ENCODE results near the gene IQSEC1.

IQSEC1 gene

DNA sequence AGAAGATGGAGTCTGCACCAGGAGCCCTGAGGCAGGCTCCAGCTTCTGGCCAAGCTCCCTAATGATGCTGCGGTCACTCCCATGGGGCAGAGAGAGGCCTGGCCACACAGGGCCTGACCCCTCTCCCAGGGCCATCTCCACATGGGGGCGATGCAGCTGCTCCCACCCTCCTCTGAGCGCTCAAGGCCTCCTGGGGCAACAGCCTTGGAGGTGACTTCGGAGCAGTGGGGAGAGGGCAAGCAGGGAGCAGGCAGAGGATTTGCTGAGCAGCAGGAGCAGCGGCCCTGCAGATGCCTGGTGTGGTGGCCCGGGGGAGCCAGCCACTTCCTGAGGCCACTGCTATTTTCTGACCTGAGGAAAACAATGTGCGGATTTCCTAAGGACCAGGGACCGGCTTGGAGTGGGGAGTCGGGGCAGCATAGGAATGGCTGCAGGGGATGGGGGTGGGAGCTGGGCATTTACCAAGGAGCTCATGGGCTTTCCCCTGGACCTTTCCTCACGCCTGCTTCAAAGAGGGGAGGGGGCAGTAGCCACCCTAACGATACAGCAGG lies 150.3 kb downstream of the IQSEC1 start:
- DNase-seq (ENCODE audit: low read depth): no peak
- no peak overlapping the region for H3K4me3 ChIP-seq (ENCODE audit: low read depth, low read length)
- TF ChIP-seq MYC (IDR thresholded peaks at IDR 0.05; ENCODE audit: low read depth, low read length) (no peak), MAX (IDR thresholded peaks at IDR 0.05; ENCODE audit: low read depth, low read length) (no peak), POLR2A (IDR thresholded peaks at IDR 0.05; ENCODE audit: extremely low read depth, insufficient read length) (no peak)
- TF ChIP-seq, protein P1, sequence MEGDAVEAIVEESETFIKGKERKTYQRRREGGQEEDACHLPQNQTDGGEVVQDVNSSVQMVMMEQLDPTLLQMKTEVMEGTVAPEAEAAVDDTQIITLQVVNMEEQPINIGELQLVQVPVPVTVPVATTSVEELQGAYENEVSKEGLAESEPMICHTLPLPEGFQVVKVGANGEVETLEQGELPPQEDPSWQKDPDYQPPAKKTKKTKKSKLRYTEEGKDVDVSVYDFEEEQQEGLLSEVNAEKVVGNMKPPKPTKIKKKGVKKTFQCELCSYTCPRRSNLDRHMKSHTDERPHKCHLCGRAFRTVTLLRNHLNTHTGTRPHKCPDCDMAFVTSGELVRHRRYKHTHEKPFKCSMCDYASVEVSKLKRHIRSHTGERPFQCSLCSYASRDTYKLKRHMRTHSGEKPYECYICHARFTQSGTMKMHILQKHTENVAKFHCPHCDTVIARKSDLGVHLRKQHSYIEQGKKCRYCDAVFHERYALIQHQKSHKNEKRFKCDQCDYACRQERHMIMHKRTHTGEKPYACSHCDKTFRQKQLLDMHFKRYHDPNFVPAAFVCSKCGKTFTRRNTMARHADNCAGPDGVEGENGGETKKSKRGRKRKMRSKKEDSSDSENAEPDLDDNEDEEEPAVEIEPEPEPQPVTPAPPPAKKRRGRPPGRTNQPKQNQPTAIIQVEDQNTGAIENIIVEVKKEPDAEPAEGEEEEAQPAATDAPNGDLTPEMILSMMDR (IDR thresholded peaks at IDR 0.05; ENCODE audit: low read depth, low read length): no peak

DNA sequence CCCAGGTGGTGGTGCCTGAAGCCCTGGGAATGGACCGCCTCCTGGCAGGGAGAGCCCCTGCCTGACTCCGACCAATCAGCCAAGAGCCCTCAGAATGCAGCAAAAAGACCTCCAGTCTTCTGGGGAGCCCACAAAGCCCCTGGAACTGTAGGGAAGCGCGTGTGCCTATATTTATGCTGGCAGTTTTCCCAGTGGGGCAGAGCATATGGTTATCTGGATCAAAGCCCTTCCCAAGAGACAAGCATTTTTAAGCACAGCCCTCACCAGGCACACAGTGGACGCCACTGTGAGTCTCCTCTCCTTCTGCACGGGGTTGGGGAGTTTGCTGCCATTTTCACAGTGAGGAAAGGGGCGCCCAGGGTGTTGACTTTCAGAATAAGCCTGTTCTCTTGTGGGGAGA lies 150.9 kb downstream of the IQSEC1 start:
- TF ChIP-seq MAX (IDR thresholded peaks at IDR 0.05; ENCODE audit: low read depth, low read length): no peak
- TF ChIP-seq MYC (IDR thresholded peaks at IDR 0.05; ENCODE audit: low read depth, low read length): no peak
- no peak for TF ChIP-seq POLR2A (IDR thresholded peaks at IDR 0.05; ENCODE audit: extremely low read depth, insufficient read length)
- TF ChIP-seq, protein P1 (IDR thresholded peaks at IDR 0.05; ENCODE audit: low read depth, low read length): no peak
- H3K4me3 ChIP-seq (ENCODE audit: low read depth, low read length): no peak overlapping the region
- DNase-seq (ENCODE audit: low read depth): no peak

- DNase-seq (ENCODE audit: low read depth): no peak
- H3K4me3 ChIP-seq (ENCODE audit: low read depth, low read length): no peak overlapping the region
- TF ChIP-seq POLR2A (IDR thresholded peaks at IDR 0.05; ENCODE audit: extremely low read depth, insufficient read length) (no peak), MYC (IDR thresholded peaks at IDR 0.05; ENCODE audit: low read depth, low read length) (no peak), MAX (IDR thresholded peaks at IDR 0.05; ENCODE audit: low read depth, low read length) (no peak)
- TF ChIP-seq, protein P1 (IDR thresholded peaks at IDR 0.05; ENCODE audit: low read depth, low read length): no peak
Measured at GRCh38 chr3:12921736-12922135, 151.5 kb downstream of the IQSEC1 start.

DNA sequence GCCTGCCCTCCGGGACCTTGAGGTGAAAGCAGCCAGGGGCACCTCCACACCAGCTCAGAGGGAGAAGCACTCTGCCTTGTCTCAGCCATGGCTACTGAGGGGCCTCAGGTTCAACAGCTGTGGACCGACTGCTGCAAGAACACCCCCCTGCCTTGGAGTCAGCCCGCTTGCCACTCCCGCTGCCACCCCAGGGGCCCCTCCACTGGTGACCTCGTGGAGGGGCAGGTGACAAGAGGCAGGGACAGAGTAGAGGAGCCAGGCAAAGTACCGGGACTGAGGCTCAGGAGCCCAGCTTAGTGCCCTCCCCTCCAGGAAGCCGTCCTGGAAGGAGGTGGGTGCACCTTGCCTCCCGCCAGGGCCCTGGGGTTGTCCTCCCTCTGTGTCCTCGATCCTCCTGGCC lies 152.3 kb downstream of the IQSEC1 start:
- H3K4me3 ChIP-seq (ENCODE audit: low read depth, low read length): no peak overlapping the region
- TF ChIP-seq MYC (IDR thresholded peaks at IDR 0.05; ENCODE audit: low read depth, low read length): no peak
- no peak for TF ChIP-seq MAX (IDR thresholded peaks at IDR 0.05; ENCODE audit: low read depth, low read length)
- TF ChIP-seq, protein P1 (IDR thresholded peaks at IDR 0.05; ENCODE audit: low read depth, low read length): no peak
- TF ChIP-seq POLR2A (IDR thresholded peaks at IDR 0.05; ENCODE audit: extremely low read depth, insufficient read length): no peak
- no peak for DNase-seq (ENCODE audit: low read depth)

GRCh38 chr3:12919205-12919604 lies 154.0 kb downstream of the IQSEC1 start:
- no peak for TF ChIP-seq MYC (IDR thresholded peaks at IDR 0.05; ENCODE audit: low read depth, low read length)
- TF ChIP-seq MAX (IDR thresholded peaks at IDR 0.05; ENCODE audit: low read depth, low read length): no peak
- TF ChIP-seq, protein P1 (IDR thresholded peaks at IDR 0.05; ENCODE audit: low read depth, low read length): no peak
- no peak for TF ChIP-seq POLR2A (IDR thresholded peaks at IDR 0.05; ENCODE audit: extremely low read depth, insufficient read length)
- H3K4me3 ChIP-seq (ENCODE audit: low read depth, low read length): no peak overlapping the region
- DNase-seq (ENCODE audit: low read depth): no peak
